ENCODE results near the gene EHMT1. TPM values are rescaled to one million over a fixed set of nuclear protein-coding genes. Genes with fewer than 3 reads are reported as not detected.

The EHMT1 gene
- total RNA-seq, 1 experiment from 2014 or later = 63.9 TPM

DNA sequence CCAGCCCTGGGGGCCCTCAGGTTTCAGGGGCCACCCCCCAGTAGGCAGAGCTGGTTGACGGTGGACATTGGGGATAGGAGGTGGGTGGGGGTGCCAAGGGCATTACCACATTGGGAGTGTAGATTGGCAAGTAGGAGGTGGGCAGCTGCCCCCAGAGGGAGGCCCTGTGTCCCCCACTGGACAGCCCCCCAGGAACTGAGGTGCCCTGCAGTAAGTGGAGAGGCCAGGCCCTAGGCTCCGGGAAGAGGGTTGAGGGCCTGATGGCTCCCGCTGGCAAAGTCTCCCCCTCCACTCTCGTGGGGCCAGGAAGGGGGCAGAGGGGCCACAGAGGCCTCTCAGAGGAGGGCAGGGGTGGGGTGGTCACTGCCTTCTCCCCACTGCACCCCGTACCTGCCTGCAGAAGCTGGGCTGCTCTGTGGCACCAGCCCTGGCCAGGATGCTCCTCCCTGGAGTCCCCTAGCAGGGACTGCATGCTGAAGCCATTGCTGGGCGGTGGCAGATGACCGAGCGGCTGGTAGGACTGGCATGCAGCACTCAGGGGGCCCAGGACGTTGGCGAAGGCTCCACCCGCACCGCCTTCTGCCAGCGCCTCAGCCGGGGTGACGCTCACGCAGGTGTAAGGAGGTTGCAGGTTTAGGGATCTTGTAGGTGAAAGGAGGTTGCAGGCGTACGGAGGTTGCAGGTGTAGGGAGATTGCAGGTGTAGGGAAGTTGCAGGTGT is 169.1 kb downstream of the EHMT1 start:
- no TSS peak for BruUV-seq (replicated peaks)
- POLR2A ChIA-PET = no interaction called here
- TF ChIP-seq SIN3A (IDR thresholded peaks at IDR 0.05; ENCODE audit: borderline replicate concordance, insufficient read depth, low read depth, low read length) (no peak), POLR2AphosphoS5 (IDR thresholded peaks at IDR 0.05; ENCODE audit: low read depth, low read length) (no peak), TCF7L2 (IDR thresholded peaks at IDR 0.05; ENCODE audit: low read depth, low read length) (no peak)
- TF ChIP-seq, protein P1, sequence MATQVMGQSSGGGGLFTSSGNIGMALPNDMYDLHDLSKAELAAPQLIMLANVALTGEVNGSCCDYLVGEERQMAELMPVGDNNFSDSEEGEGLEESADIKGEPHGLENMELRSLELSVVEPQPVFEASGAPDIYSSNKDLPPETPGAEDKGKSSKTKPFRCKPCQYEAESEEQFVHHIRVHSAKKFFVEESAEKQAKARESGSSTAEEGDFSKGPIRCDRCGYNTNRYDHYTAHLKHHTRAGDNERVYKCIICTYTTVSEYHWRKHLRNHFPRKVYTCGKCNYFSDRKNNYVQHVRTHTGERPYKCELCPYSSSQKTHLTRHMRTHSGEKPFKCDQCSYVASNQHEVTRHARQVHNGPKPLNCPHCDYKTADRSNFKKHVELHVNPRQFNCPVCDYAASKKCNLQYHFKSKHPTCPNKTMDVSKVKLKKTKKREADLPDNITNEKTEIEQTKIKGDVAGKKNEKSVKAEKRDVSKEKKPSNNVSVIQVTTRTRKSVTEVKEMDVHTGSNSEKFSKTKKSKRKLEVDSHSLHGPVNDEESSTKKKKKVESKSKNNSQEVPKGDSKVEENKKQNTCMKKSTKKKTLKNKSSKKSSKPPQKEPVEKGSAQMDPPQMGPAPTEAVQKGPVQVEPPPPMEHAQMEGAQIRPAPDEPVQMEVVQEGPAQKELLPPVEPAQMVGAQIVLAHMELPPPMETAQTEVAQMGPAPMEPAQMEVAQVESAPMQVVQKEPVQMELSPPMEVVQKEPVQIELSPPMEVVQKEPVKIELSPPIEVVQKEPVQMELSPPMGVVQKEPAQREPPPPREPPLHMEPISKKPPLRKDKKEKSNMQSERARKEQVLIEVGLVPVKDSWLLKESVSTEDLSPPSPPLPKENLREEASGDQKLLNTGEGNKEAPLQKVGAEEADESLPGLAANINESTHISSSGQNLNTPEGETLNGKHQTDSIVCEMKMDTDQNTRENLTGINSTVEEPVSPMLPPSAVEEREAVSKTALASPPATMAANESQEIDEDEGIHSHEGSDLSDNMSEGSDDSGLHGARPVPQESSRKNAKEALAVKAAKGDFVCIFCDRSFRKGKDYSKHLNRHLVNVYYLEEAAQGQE (IDR thresholded peaks at IDR 0.05; ENCODE audit: insufficient read depth in 1 of 2, low read depth in 2 of 2, low read length in 1 of 2) = no peak
- TF ChIP-seq, protein P2, sequence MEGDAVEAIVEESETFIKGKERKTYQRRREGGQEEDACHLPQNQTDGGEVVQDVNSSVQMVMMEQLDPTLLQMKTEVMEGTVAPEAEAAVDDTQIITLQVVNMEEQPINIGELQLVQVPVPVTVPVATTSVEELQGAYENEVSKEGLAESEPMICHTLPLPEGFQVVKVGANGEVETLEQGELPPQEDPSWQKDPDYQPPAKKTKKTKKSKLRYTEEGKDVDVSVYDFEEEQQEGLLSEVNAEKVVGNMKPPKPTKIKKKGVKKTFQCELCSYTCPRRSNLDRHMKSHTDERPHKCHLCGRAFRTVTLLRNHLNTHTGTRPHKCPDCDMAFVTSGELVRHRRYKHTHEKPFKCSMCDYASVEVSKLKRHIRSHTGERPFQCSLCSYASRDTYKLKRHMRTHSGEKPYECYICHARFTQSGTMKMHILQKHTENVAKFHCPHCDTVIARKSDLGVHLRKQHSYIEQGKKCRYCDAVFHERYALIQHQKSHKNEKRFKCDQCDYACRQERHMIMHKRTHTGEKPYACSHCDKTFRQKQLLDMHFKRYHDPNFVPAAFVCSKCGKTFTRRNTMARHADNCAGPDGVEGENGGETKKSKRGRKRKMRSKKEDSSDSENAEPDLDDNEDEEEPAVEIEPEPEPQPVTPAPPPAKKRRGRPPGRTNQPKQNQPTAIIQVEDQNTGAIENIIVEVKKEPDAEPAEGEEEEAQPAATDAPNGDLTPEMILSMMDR (IDR thresholded peaks at IDR 0.05) = no peak

DNA sequence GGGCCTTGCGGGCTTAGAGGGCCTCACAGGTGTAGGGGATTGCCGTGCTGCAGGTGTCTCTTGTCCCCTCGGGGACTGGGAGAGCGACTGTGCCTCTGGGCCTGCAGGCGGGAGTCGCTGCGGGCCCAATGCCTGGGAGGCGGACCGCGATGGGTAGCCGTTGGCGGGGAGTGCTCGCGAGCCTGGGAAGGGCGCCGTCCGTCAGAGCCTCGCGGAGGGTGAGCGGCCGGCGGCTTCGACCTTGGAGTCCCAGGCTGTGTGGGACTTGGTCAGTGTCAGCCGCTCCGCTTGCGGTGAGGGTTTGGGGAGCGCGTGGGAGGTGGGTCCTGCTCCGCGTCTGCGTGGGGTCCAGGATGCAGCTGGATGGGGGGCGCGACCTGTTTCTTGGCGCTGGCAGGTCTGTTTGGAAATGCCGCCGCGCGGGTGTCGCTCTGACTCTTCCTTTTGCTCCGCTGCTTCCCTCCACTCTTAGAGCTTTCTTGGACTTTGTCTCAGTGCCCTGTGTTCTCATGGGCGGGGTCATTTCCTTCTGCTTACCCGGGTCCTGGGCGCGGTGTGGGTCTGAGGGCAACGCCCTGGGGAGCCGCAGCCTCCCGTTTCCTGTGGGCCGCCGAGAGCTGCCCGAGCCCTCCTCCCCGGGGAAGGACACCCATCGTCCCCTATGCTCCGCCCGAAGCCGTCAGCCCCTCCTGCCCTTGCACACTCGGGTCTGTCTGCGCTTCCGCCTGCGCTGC is 169.9 kb downstream of the EHMT1 start:
- in situ Hi-C loops (cut with HindIII; ENCODE audit: low pct_unique_long_range_greater_than_20kb, low sequenced_read_pairs) (no loop called here), intact Hi-C loops (cut with micrococcal nuclease; ENCODE audit: unreplicated experiment) (no loop called here)
- POLR2A ChIA-PET = no interaction called here
- H3K4me3 ChIP-seq (ENCODE audit: low read depth in 2 of 2, low read length in 2 of 2) = no peak overlapping the region
- no peak overlapping the region for H3K27ac ChIP-seq (ENCODE audit: low read length)
- no peaks in the 10 kb centered on the region; the same call in 1 of the 2 replicates for H3K36me3 ChIP-seq (ENCODE audit: control insufficient read depth, insufficient read depth, low read length)
- no TSS peak for BruUV-seq (replicated peaks)
- no peaks in the 10 kb centered on the region for H3K9me3 ChIP-seq (ENCODE audit: control insufficient read depth, insufficient read depth, low read depth, low read length)
- H3K27me3 ChIP-seq (ENCODE audit: control insufficient read depth, insufficient read depth, low read length) = no peaks in the 10 kb centered on the region
- ATAC-seq = no peak
- H3K4me1 ChIP-seq (ENCODE audit: control insufficient read depth, insufficient read depth, low read length) = no peaks in the 10 kb centered on the region
- CTCF ChIA-PET = no interaction called here
- no peak for DNase-seq (ENCODE audit: low read depth, low spot score)
- no peak for TF ChIP-seq TCF7L2 (IDR thresholded peaks at IDR 0.05; ENCODE audit: low read depth, low read length)
- TF ChIP-seq SIN3A (IDR thresholded peaks at IDR 0.05; ENCODE audit: borderline replicate concordance, insufficient read depth, low read depth, low read length) = no peak
- no peak for TF ChIP-seq POLR2AphosphoS5 (IDR thresholded peaks at IDR 0.05; ENCODE audit: low read depth, low read length)
- TF ChIP-seq, protein P1 (IDR thresholded peaks at IDR 0.05; ENCODE audit: insufficient read depth in 1 of 2, low read depth in 2 of 2, low read length in 1 of 2) = no peak
- TF ChIP-seq, protein P2 (IDR thresholded peaks at IDR 0.05) = no peak

More for the DNA sequence above, 169.1 kb downstream of the EHMT1 start:
- no peak overlapping the region for H3K27ac ChIP-seq (ENCODE audit: low read length)
- CTCF ChIA-PET = no interaction called here
- in situ Hi-C loops (cut with HindIII; ENCODE audit: low pct_unique_long_range_greater_than_20kb, low sequenced_read_pairs) = no loop called here
- ATAC-seq (no peak), DNase-seq (ENCODE audit: low read depth, low spot score) (no peak)
- no peaks in the 10 kb centered on the region for H3K4me1 ChIP-seq (ENCODE audit: control insufficient read depth, insufficient read depth, low read length)
- intact Hi-C loops (cut with micrococcal nuclease; ENCODE audit: unreplicated experiment) = no loop called here
- H3K9me3 ChIP-seq (ENCODE audit: control insufficient read depth, insufficient read depth, low read depth, low read length) = no peaks in the 10 kb centered on the region
- no peaks in the 10 kb centered on the region; the same call in 1 of the 2 replicates for H3K36me3 ChIP-seq (ENCODE audit: control insufficient read depth, insufficient read depth, low read length)
- no peak overlapping the region for H3K4me3 ChIP-seq (ENCODE audit: low read depth in 2 of 2, low read length in 2 of 2)
- no peaks in the 10 kb centered on the region for H3K27me3 ChIP-seq (ENCODE audit: control insufficient read depth, insufficient read depth, low read length)

Data from Panc1 (cell line).